CD8-positive, alpha-beta memory T cell (primary cell): ENCODE data around the gene DCLK2. TPM values are rescaled to one million over a fixed set of nuclear protein-coding genes. Genes with fewer than 3 reads are reported as not detected.

Source experiments
- CTCF ChIA-PET: fragments of 350-600 bp; sonication (Branson Sonifier 250); formaldehyde crosslinking; loops from one replicate; lab custom pipeline; 2021; ENCODE audit warnings: antibody characterized with exemption; lab: Charles Lee
- POLR2A ChIA-PET: fragments of 350-600 bp; sonication (Branson Sonifier 250); formaldehyde crosslinking; loops from one replicate; lab custom pipeline; 2021; ENCODE audit warnings: antibody characterized with exemption; lab: Charles Lee
- DNase-seq, 5 donors: peaks; one replicate each; pipeline versions ENCODE4 v3.0.0 to v3.0.0-alpha.2; 2020 to 2022; ENCODE audit warnings: mixed read lengths in 1 of 5
- H3K27ac ChIP-seq: one replicate; pipeline ENCODE4 v1.7.0; 2013; ENCODE audit warnings: low read depth, mild to moderate bottlenecking, low read length, moderate library complexity
- H3K27me3 ChIP-seq: 2 replicates; pipeline ENCODE4 v1.7.0; 2013; ENCODE audit warnings: low read length, mild to moderate bottlenecking; ENCODE audit not compliant: insufficient read depth, poor library complexity, severe bottlenecking
- H3K36me3 ChIP-seq: 2 replicates; pipeline ENCODE4 v1.7.0; 2013; ENCODE audit warnings: mild to moderate bottlenecking, low read length, moderate library complexity; ENCODE audit not compliant: insufficient read depth
- H3K4me1 ChIP-seq: 2 replicates; pipeline ENCODE4 v1.7.0; 2013; ENCODE audit warnings: mild to moderate bottlenecking, low read length, moderate library complexity; ENCODE audit not compliant: insufficient read depth
- H3K4me3 ChIP-seq: 2 replicates; pipeline ENCODE4 v1.7.0; 2013; ENCODE audit warnings: mild to moderate bottlenecking, low read length
- H3K9me3 ChIP-seq: 2 replicates; pipeline ENCODE4 v1.7.0; 2013; ENCODE audit warnings: mild to moderate bottlenecking, low read length
- H3K27ac Mint-ChIP-seq, 8 donors: one replicate each; pipeline ENCODE4 v1.8.0; 2020 to 2021; ENCODE audit warnings: mixed read lengths in 8 of 8, mild to moderate bottlenecking in 6 of 8, inconsistent platforms in 3 of 8, moderate library complexity in 3 of 8
- H3K27me3 Mint-ChIP-seq, 2 donors: one replicate each; pipeline ENCODE4 v1.8.0; 2020 to 2021; ENCODE audit warnings: mixed read lengths in 2 of 2, mild to moderate bottlenecking in 1 of 2, moderate library complexity in 1 of 2
- H3K36me3 Mint-ChIP-seq, 3 donors: one replicate each; pipeline ENCODE4 v1.8.0; 2020 to 2021; ENCODE audit warnings: mixed read lengths in 3 of 3, inconsistent platforms in 1 of 3, mild to moderate bottlenecking in 1 of 3
- H3K4me1 Mint-ChIP-seq, 3 donors: one replicate each; pipeline ENCODE4 v1.8.0; 2020 to 2021; ENCODE audit warnings: mixed read lengths in 3 of 3, inconsistent platforms in 1 of 3, mild to moderate bottlenecking in 1 of 3
- H3K4me3 Mint-ChIP-seq, 7 donors: one replicate each; pipeline ENCODE4 v1.8.0; 2020 to 2021; ENCODE audit warnings: mixed read lengths in 7 of 7, mild to moderate bottlenecking in 6 of 7, moderate library complexity in 4 of 7, inconsistent platforms in 2 of 7
- H3K9me3 Mint-ChIP-seq, 5 donors: one replicate each; pipeline ENCODE4 v1.8.0; 2020 to 2022; ENCODE audit warnings: mixed read lengths in 5 of 5, mild to moderate bottlenecking in 3 of 5, moderate library complexity in 2 of 5, inconsistent platforms in 1 of 5
- polyA plus RNA-seq: library from polyadenylated mRNA; unstranded; fragments of 300-500 nt; fragmentation: Illumina TruSeq; gene quantifications from one replicate; pipeline ENCODE4 v1.2.3, GENCODE V29; 2021
- total RNA-seq, 2 experiments: library from RNA; stranded (reverse); gene quantifications; one replicate each; pipeline ENCODE4 v1.2.3, GENCODE V29; 2021

The DCLK2 gene
- total and polyA plus RNA-seq, 3 experiments from 2014 or later, result not detected

GRCh38 chr4:150164956-150165629, 86.8 kb downstream of the DCLK2 start:
- Histone ChIP-seq H3K9me3 (no peaks in the 10 kb centered on the region), H3K4me1 (no peaks in the 10 kb centered on the region), H3K4me3 (no peak overlapping the region), H3K27ac (no peak overlapping the region), H3K36me3 (no peaks in the 10 kb centered on the region), H3K27me3 (no peaks in the 10 kb centered on the region)
- ChIA-PET CTCF (no interaction called here), POLR2A (no interaction called here)
- no peak overlapping the region for H3K27ac Mint-ChIP-seq
- no peaks in the 10 kb centered on the region for H3K4me1 Mint-ChIP-seq
- H3K27me3 Mint-ChIP-seq, result peaks cover 1 to 11% of the 10 kb centered on the region in 2 donors
- H3K36me3 Mint-ChIP-seq, result no peaks in the 10 kb centered on the region
- DNase-seq, result no peak
- H3K4me3 Mint-ChIP-seq, result no peak overlapping the region
- no peaks in the 10 kb centered on the region for H3K9me3 Mint-ChIP-seq

- no peak overlapping the region for H3K27ac ChIP-seq
- no peak overlapping the region for H3K27ac Mint-ChIP-seq
- H3K36me3 Mint-ChIP-seq, result no peaks in the 10 kb centered on the region
- no peaks in the 10 kb centered on the region for H3K4me1 ChIP-seq
- CTCF ChIA-PET, result no interaction called here
- no peak for DNase-seq
- no peaks in the 10 kb centered on the region for H3K9me3 Mint-ChIP-seq
- peaks cover 1 to 11% of the 10 kb centered on the region in 2 donors for H3K27me3 Mint-ChIP-seq
- H3K9me3 ChIP-seq, result no peaks in the 10 kb centered on the region
- H3K27me3 ChIP-seq, result no peaks in the 10 kb centered on the region
- H3K4me3 ChIP-seq, result no peak overlapping the region
- POLR2A ChIA-PET, result no interaction called here
- no peaks in the 10 kb centered on the region for H3K36me3 ChIP-seq
- no peak overlapping the region for H3K4me3 Mint-ChIP-seq
- H3K4me1 Mint-ChIP-seq, result no peaks in the 10 kb centered on the region
Observed at GRCh38 chr4:150167054-150167453, 88.8 kb downstream of the DCLK2 start.

- Mint-ChIP-seq H3K4me1 (no peaks in the 10 kb centered on the region), H3K9me3 (no peaks in the 10 kb centered on the region), H3K36me3 (no peaks in the 10 kb centered on the region), H3K27ac (no peak overlapping the region), H3K27me3 (peaks cover 1 to 8% of the 10 kb centered on the region in 2 donors), H3K4me3 (no peak overlapping the region)
- Histone ChIP-seq H3K27me3 (no peaks in the 10 kb centered on the region), H3K9me3 (no peaks in the 10 kb centered on the region), H3K27ac (no peak overlapping the region), H3K36me3 (no peaks in the 10 kb centered on the region), H3K4me1 (no peaks in the 10 kb centered on the region), H3K4me3 (no peak overlapping the region)
- no peak for DNase-seq
- ChIA-PET CTCF (no interaction called here), POLR2A (no interaction called here)
Observed at GRCh38 chr4:150173432-150173861, 95.2 kb downstream of the DCLK2 start.

- Mint-ChIP-seq H3K36me3 (no peaks in the 10 kb centered on the region), H3K27me3 (peaks cover 0 to 8% of the 10 kb centered on the region in 2 donors), H3K4me3 (no peak overlapping the region), H3K4me1 (no peaks in the 10 kb centered on the region), H3K9me3 (no peaks in the 10 kb centered on the region), H3K27ac (no peak overlapping the region)
- H3K4me3 ChIP-seq, result no peak overlapping the region
- DNase-seq, result no peak
- POLR2A ChIA-PET, result no interaction called here
- H3K27me3 ChIP-seq, result no peaks in the 10 kb centered on the region
- CTCF ChIA-PET, result no interaction called here
- H3K4me1 ChIP-seq, result no peaks in the 10 kb centered on the region
- H3K9me3 ChIP-seq, result no peaks in the 10 kb centered on the region
- no peaks in the 10 kb centered on the region for H3K36me3 ChIP-seq
- H3K27ac ChIP-seq, result no peak overlapping the region
Observed at GRCh38 chr4:150173982-150174398, 95.7 kb downstream of the DCLK2 start.

GRCh38 chr4:150176547-150176946, 98.3 kb downstream of the DCLK2 start:
- Mint-ChIP-seq H3K4me1 (no peaks in the 10 kb centered on the region), H3K9me3 (no peaks in the 10 kb centered on the region), H3K36me3 (no peaks in the 10 kb centered on the region), H3K4me3 (no peak overlapping the region), H3K27ac (no peak overlapping the region), H3K27me3 (peaks cover 0 to 17% of the 10 kb centered on the region in 2 donors)
- H3K27me3 ChIP-seq, result no peaks in the 10 kb centered on the region
- no peak overlapping the region for H3K27ac ChIP-seq
- POLR2A ChIA-PET, result no interaction called here
- no peak for DNase-seq
- no peaks in the 10 kb centered on the region for H3K36me3 ChIP-seq
- CTCF ChIA-PET, result no interaction called here
- H3K4me3 ChIP-seq, result no peak overlapping the region
- H3K9me3 ChIP-seq, result no peaks in the 10 kb centered on the region
- no peaks in the 10 kb centered on the region for H3K4me1 ChIP-seq

GRCh38 chr4:150178161-150178560, 99.9 kb downstream of the DCLK2 start:
- H3K27ac ChIP-seq, result no peak overlapping the region
- DNase-seq, result no peak
- no peaks in the 10 kb centered on the region for H3K9me3 ChIP-seq
- H3K4me1 ChIP-seq, result no peaks in the 10 kb centered on the region
- Mint-ChIP-seq H3K9me3 (no peaks in the 10 kb centered on the region), H3K4me1 (no peaks in the 10 kb centered on the region), H3K36me3 (no peaks in the 10 kb centered on the region), H3K4me3 (no peak overlapping the region), H3K27me3 (peaks cover 0 to 27% of the 10 kb centered on the region in 2 donors), H3K27ac (no peak overlapping the region)
- no peaks in the 10 kb centered on the region for H3K27me3 ChIP-seq
- no peak overlapping the region for H3K4me3 ChIP-seq
- ChIA-PET POLR2A (no interaction called here), CTCF (no interaction called here)
- no peaks in the 10 kb centered on the region for H3K36me3 ChIP-seq

- no peaks in the 10 kb centered on the region for H3K27me3 ChIP-seq
- H3K27ac Mint-ChIP-seq, result no peak overlapping the region
- H3K36me3 ChIP-seq, result no peaks in the 10 kb centered on the region
- no peak overlapping the region for H3K4me3 Mint-ChIP-seq
- no peak for DNase-seq
- CTCF ChIA-PET, result no interaction called here
- no peaks in the 10 kb centered on the region for H3K9me3 Mint-ChIP-seq
- no peaks in the 10 kb centered on the region for H3K4me1 ChIP-seq
- H3K4me1 Mint-ChIP-seq, result no peaks in the 10 kb centered on the region
- no peak overlapping the region for H3K27ac ChIP-seq
- POLR2A ChIA-PET, result interaction anchor here (0.5 kb wide), 1 partner anchor 83 kb away, joined by 3 read pairs; no protein-coding TSS in a partner anchor
- H3K9me3 ChIP-seq, result no peaks in the 10 kb centered on the region
- H3K4me3 ChIP-seq, result no peak overlapping the region
- H3K36me3 Mint-ChIP-seq, result no peaks in the 10 kb centered on the region
- H3K27me3 Mint-ChIP-seq, result peaks cover 5 to 30% of the 10 kb centered on the region in 2 donors
Observed at GRCh38 chr4:150181536-150181935, 103.3 kb downstream of the DCLK2 start.

- Histone ChIP-seq H3K4me3 (no peak overlapping the region), H3K27me3 (no peaks in the 10 kb centered on the region), H3K27ac (no peak overlapping the region), H3K36me3 (no peaks in the 10 kb centered on the region), H3K9me3 (no peaks in the 10 kb centered on the region), H3K4me1 (no peaks in the 10 kb centered on the region)
- Mint-ChIP-seq H3K27ac (no peak overlapping the region), H3K4me3 (no peak overlapping the region), H3K9me3 (no peaks in the 10 kb centered on the region), H3K27me3 (peaks cover 5 to 36% of the 10 kb centered on the region in 2 donors), H3K36me3 (no peaks in the 10 kb centered on the region), H3K4me1 (no peaks in the 10 kb centered on the region)
- no peak for DNase-seq
- CTCF ChIA-PET, result no interaction called here
- POLR2A ChIA-PET, result no interaction called here
Observed at GRCh38 chr4:150182794-150183193, 104.5 kb downstream of the DCLK2 start.
